ENCODE results near the gene USP20.

Gene USP20

DNA sequence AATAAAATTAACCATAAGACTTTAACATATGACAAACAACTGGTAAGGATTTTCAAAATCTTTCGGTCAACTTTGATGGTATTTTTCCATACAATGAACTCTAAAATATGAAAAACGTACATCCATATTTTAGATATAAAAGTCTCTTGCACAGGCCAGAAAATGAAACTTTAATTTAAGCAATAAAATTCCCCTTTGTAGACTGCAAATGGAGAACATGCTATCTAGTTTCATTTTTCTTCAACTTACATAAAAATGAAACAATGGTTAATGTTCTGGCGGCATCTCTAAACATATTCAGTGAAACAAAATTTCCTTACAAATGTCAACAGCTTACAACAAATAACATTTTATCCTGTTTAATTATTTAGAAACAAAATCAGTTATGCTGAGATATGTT is 84.0 kb downstream of the USP20 start:
- no peak for DNase-seq (ENCODE audit: extremely low spot score)
- TF ChIP-seq L3MBTL2 (conservative IDR thresholded peaks at IDR 0.05): no peak
- TF ChIP-seq HDGF (IDR thresholded peaks at IDR 0.05; ENCODE audit: borderline replicate concordance): no peak
- TF ChIP-seq ARNT (IDR thresholded peaks at IDR 0.05): no peak
- TF ChIP-seq FOXK2 (IDR thresholded peaks at IDR 0.05): no peak
- TF ChIP-seq LEF1 (IDR thresholded peaks at IDR 0.05; ENCODE audit: borderline replicate concordance): no peak
- TF ChIP-seq SP1 (IDR thresholded peaks at IDR 0.05): no peak
- no peak for TF ChIP-seq SUZ12 (IDR thresholded peaks at IDR 0.05)
- no peak for TF ChIP-seq BHLHE40 (IDR thresholded peaks at IDR 0.05; ENCODE audit: borderline replicate concordance)
- CTCF ChIA-PET: no interaction called here
- POLR2A ChIA-PET: no interaction called here

DNA sequence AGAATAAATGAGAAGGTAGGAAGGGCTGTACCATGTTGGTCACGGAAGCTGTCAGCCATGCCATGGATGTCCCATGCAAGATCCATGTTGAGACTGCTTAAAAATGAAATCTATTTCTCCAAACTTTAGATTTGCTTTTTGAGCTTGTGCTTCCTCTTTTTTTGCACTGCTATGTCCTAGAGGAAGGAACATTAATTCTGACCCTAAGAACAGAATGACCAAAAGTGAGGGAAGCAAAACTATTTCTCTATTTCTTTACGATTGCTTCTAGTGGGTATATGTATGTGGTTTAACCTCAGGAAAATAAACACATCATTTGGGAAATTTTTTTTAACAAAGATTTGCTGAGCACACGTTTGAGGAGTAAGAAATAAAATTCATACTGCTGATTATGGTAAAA is 84.6 kb downstream of the USP20 start:
- ChIA-PET POLR2A (no interaction called here), CTCF (no interaction called here)
- TF ChIP-seq HDGF (IDR thresholded peaks at IDR 0.05; ENCODE audit: borderline replicate concordance) (no peak), ARNT (IDR thresholded peaks at IDR 0.05) (no peak), SP1 (IDR thresholded peaks at IDR 0.05) (no peak), L3MBTL2 (conservative IDR thresholded peaks at IDR 0.05) (no peak), FOXA1 (IDR thresholded peaks at IDR 0.05) (no peak), NFRKB (IDR thresholded peaks at IDR 0.05) (no peak), BHLHE40 (IDR thresholded peaks at IDR 0.05; ENCODE audit: borderline replicate concordance) (no peak), ZNF384 (IDR thresholded peaks at IDR 0.05) (no peak), CTBP1 (IDR thresholded peaks at IDR 0.05; ENCODE audit: borderline replicate concordance) (no peak), FOXK2 (IDR thresholded peaks at IDR 0.05) (no peak), ELF4 (IDR thresholded peaks at IDR 0.05) (no peak), TARDBP (IDR thresholded peaks at IDR 0.05) (no peak), LEF1 (IDR thresholded peaks at IDR 0.05; ENCODE audit: borderline replicate concordance) (no peak), SUZ12 (IDR thresholded peaks at IDR 0.05) (no peak), FOXM1 (IDR thresholded peaks at IDR 0.05; ENCODE audit: borderline replicate concordance) (no peak)
- TF ChIP-seq, protein P1, sequence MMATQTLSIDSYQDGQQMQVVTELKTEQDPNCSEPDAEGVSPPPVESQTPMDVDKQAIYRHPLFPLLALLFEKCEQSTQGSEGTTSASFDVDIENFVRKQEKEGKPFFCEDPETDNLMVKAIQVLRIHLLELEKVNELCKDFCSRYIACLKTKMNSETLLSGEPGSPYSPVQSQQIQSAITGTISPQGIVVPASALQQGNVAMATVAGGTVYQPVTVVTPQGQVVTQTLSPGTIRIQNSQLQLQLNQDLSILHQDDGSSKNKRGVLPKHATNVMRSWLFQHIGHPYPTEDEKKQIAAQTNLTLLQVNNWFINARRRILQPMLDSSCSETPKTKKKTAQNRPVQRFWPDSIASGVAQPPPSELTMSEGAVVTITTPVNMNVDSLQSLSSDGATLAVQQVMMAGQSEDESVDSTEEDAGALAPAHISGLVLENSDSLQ (IDR thresholded peaks at IDR 0.05): no peak
- DNase-seq (ENCODE audit: extremely low spot score): no peak

DNA sequence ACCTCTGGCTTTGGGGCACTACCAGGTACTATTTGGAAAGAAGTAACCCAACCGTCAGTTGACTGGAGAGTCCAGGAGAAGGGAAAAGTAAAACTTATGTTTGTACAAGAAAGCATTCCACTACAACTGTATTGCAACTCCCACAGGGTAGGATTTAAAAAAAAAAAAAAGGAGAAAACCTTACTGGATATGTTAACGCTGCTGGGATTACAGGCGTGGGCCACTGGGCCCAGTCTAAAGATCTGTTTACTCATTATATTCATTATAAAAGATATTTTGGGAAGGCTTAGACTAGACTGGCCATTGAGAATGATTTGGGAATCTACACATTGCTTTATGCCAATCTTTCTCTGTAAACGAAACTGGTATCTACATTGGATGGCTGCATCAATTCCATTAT is 86.6 kb downstream of the USP20 start:
- no peak for DNase-seq (ENCODE audit: extremely low spot score)
- CTCF ChIA-PET: no interaction called here
- TF ChIP-seq FOXK2 (IDR thresholded peaks at IDR 0.05) (no peak), HDGF (IDR thresholded peaks at IDR 0.05; ENCODE audit: borderline replicate concordance) (no peak), SP1 (IDR thresholded peaks at IDR 0.05) (no peak), FOXA1 (IDR thresholded peaks at IDR 0.05) (no peak), NFRKB (IDR thresholded peaks at IDR 0.05) (no peak), CTBP1 (IDR thresholded peaks at IDR 0.05; ENCODE audit: borderline replicate concordance) (no peak), ELF4 (IDR thresholded peaks at IDR 0.05) (no peak), TARDBP (IDR thresholded peaks at IDR 0.05) (no peak), L3MBTL2 (conservative IDR thresholded peaks at IDR 0.05) (no peak), SUZ12 (IDR thresholded peaks at IDR 0.05) (no peak), ARNT (IDR thresholded peaks at IDR 0.05) (no peak), BHLHE40 (IDR thresholded peaks at IDR 0.05; ENCODE audit: borderline replicate concordance) (no peak), FOXM1 (IDR thresholded peaks at IDR 0.05; ENCODE audit: borderline replicate concordance) (no peak), ZNF384 (IDR thresholded peaks at IDR 0.05) (no peak), LEF1 (IDR thresholded peaks at IDR 0.05; ENCODE audit: borderline replicate concordance) (no peak)
- TF ChIP-seq, protein P1 (IDR thresholded peaks at IDR 0.05): no peak
- POLR2A ChIA-PET: no interaction called here

DNA sequence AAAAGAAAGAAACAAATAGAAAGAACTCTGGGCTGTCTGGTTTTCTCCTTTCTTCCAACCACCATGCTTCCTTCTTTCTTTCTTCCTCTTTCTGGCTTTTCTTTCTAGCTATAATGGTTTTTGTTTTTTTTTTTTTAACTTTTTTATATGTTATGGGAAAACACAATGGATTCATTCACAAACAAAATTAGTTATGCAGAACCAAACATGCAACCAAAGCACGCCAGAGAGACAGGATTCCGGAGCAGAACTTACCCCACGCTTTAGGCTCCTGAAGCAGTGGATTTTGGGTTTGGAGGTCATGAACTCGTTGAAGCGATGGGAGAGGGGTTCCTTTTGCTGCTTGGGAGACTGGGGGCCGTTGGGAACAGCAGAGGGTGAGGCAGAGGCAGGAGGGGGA is 88.3 kb downstream of the USP20 start:
- TF ChIP-seq HDGF (IDR thresholded peaks at IDR 0.05; ENCODE audit: borderline replicate concordance) (no peak), ARNT (IDR thresholded peaks at IDR 0.05) (no peak), NFRKB (IDR thresholded peaks at IDR 0.05) (no peak), FOXK2 (IDR thresholded peaks at IDR 0.05) (no peak), L3MBTL2 (conservative IDR thresholded peaks at IDR 0.05) (no peak), CTBP1 (IDR thresholded peaks at IDR 0.05; ENCODE audit: borderline replicate concordance) (no peak), LEF1 (IDR thresholded peaks at IDR 0.05; ENCODE audit: borderline replicate concordance) (no peak), FOXA1 (IDR thresholded peaks at IDR 0.05) (no peak), SP1 (IDR thresholded peaks at IDR 0.05) (no peak), TARDBP (IDR thresholded peaks at IDR 0.05) (no peak), ZNF384 (IDR thresholded peaks at IDR 0.05) (no peak), ELF4 (IDR thresholded peaks at IDR 0.05) (no peak), BHLHE40 (IDR thresholded peaks at IDR 0.05; ENCODE audit: borderline replicate concordance) (no peak), FOXM1 (IDR thresholded peaks at IDR 0.05; ENCODE audit: borderline replicate concordance) (no peak)
- TF ChIP-seq, protein P1 (IDR thresholded peaks at IDR 0.05): no peak
- ChIA-PET CTCF (interaction anchor here (0.6 kb wide), 1 partner anchor 764 kb away, joined by 3 read pairs; no protein-coding TSS in a partner anchor), POLR2A (no interaction called here)
- DNase-seq (ENCODE audit: extremely low spot score): no peak

DNA sequence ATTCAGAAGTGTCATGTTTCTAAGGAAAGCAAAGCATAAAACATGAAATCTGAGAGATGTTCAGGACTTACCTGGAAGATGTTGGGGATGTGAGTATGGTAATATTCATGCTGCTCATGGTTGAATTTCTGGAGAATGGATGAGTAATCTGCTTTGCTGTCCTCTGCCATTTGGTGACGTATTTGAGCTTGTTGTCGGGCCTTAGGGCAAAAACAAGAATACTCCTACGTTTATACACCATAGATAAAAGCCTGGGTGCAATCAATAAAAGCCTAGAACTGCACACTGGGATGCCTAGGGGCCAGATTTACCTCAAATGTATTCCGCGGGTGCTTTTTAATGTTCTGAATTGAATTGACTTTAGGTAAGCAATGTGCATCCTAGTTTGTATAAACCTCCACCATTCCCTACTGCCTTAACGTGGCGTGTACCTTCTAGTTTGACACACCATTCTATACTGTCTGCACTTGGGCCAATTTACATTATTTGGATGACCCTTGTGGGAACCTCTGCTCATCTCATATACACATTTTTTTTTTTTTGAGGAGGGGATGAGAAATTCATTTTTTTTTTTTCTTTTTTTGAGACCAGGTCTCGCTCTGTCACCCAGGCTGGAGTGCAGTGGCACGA is 94.4 kb downstream of the USP20 start:
- CTCF ChIA-PET: no interaction called here
- DNase-seq (ENCODE audit: extremely low spot score): no peak
- POLR2A ChIA-PET: no interaction called here
- TF ChIP-seq TARDBP (IDR thresholded peaks at IDR 0.05) (no peak), FOXA1 (IDR thresholded peaks at IDR 0.05) (no peak), SUZ12 (IDR thresholded peaks at IDR 0.05) (no peak), ARNT (IDR thresholded peaks at IDR 0.05) (no peak), SP1 (IDR thresholded peaks at IDR 0.05) (no peak), FOXK2 (IDR thresholded peaks at IDR 0.05) (no peak), LEF1 (IDR thresholded peaks at IDR 0.05; ENCODE audit: borderline replicate concordance) (no peak), NFRKB (IDR thresholded peaks at IDR 0.05) (no peak), L3MBTL2 (conservative IDR thresholded peaks at IDR 0.05) (no peak), ZNF384 (IDR thresholded peaks at IDR 0.05) (no peak), HDGF (IDR thresholded peaks at IDR 0.05; ENCODE audit: borderline replicate concordance) (no peak), ELF4 (IDR thresholded peaks at IDR 0.05) (no peak), CTBP1 (IDR thresholded peaks at IDR 0.05; ENCODE audit: borderline replicate concordance) (no peak), BHLHE40 (IDR thresholded peaks at IDR 0.05; ENCODE audit: borderline replicate concordance) (no peak), FOXM1 (IDR thresholded peaks at IDR 0.05; ENCODE audit: borderline replicate concordance) (no peak)
- TF ChIP-seq, protein P1 (IDR thresholded peaks at IDR 0.05): no peak
